Omental fat pad (tissue), 4 donors: Measurements from ENCODE around the gene RCCD1. TPM values are rescaled to one million over a fixed set of nuclear protein-coding genes. Genes with fewer than 3 reads are reported as not detected.

Experiments used
- ATAC-seq: fragments of 150-250 bp; one replicate; pipeline ENCODE4 v1.9.1; 2016; ENCODE audit warnings: mild to moderate bottlenecking, moderate library complexity; ENCODE audit not compliant: low FRiP score
- DNase-seq: peaks from one replicate; pipeline ENCODE4 v3.0.0-alpha.2; 2019; ENCODE audit warnings: low spot score
- total RNA-seq, 4 donors: library from RNA; depleted of rRNA; stranded (reverse); fragments of >200 nt; gene quantifications; one replicate each; pipeline ENCODE4 v1.1.0, GENCODE V29; 2016
- TF ChIP-seq, protein P1 (sequence below), 3 donors: fragments of 450-650 bp; IDR thresholded peaks; one replicate each; pipeline ENCODE4 v1.5.1; 2016 to 2017; ENCODE audit warnings: antibody characterized with exemption in 3 of 3, mild to moderate bottlenecking in 3 of 3, moderate library complexity in 2 of 3

RCCD1 gene
- total RNA-seq, 4 donors from 2014 or later, result 2.6 to 6.6 (median 5.0) TPM

DNA sequence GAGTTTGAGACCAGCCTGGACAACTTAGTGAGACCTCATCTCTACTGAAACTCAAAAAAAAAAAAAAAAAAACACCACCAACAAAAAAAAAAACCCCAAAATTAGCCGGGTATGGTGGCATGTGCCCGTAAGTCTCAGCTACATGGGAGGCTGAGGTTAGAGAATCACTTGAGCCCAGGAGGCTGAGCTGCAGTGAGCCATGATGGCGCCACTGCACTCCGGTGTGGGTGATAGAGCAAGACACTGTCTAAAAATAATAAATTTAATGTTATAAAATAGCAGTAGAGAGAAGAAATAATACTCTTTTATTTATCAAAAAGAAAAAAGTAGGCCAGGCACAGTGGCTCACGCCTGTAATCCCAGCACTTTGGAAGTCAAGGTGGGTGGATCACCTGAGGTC is 17.4 kb downstream of the RCCD1 start:
- TF ChIP-seq, protein P1, sequence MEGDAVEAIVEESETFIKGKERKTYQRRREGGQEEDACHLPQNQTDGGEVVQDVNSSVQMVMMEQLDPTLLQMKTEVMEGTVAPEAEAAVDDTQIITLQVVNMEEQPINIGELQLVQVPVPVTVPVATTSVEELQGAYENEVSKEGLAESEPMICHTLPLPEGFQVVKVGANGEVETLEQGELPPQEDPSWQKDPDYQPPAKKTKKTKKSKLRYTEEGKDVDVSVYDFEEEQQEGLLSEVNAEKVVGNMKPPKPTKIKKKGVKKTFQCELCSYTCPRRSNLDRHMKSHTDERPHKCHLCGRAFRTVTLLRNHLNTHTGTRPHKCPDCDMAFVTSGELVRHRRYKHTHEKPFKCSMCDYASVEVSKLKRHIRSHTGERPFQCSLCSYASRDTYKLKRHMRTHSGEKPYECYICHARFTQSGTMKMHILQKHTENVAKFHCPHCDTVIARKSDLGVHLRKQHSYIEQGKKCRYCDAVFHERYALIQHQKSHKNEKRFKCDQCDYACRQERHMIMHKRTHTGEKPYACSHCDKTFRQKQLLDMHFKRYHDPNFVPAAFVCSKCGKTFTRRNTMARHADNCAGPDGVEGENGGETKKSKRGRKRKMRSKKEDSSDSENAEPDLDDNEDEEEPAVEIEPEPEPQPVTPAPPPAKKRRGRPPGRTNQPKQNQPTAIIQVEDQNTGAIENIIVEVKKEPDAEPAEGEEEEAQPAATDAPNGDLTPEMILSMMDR (IDR thresholded peaks at IDR 0.05), result no peak
- no peak for DNase-seq
- no peak for ATAC-seq

DNA sequence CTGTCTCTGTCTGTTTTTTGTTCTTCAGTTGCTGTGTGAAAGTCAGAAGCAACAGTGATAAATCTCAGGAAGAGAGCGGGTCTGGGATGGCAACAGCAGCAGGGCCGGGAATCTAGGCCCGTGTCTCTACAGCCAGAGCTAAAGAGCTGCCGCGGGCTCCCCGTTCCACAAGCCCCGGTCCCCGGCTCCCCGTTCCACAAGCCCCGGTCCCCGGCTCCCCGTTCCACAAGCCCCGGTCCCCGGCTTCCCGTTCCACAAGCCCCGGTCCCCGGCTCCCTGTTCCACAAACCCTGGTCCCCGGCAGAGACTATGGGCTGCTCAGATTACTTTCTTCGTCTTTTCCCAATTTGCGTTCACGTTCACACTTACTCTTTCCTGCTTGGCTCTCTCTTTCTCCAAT is 19.5 kb downstream of the RCCD1 start:
- ATAC-seq (no peak), DNase-seq (no peak)
- TF ChIP-seq, protein P1 (IDR thresholded peaks at IDR 0.05), result no peak

DNA sequence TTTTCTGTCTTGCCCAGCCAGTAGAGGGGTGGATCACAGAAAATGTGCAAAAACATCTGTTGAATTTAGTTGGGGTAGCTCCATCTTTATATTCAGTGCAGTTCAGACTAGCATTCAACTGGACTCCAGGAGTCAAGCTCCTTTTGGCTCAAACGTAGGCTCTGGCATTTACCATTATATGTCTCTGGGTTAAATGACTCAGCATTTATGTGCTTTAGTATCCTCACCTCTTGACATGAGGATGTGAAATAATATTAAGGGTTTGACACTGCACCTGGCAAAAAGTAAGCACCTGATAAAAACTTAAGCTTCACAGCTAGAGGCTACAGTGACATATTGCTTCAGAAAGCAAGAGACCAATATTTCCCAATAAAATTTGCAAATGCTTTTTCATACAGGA is 24.9 kb downstream of the RCCD1 start:
- DNase-seq (no peak), ATAC-seq (no peak)
- TF ChIP-seq, protein P1 (IDR thresholded peaks at IDR 0.05), result no peak

DNA sequence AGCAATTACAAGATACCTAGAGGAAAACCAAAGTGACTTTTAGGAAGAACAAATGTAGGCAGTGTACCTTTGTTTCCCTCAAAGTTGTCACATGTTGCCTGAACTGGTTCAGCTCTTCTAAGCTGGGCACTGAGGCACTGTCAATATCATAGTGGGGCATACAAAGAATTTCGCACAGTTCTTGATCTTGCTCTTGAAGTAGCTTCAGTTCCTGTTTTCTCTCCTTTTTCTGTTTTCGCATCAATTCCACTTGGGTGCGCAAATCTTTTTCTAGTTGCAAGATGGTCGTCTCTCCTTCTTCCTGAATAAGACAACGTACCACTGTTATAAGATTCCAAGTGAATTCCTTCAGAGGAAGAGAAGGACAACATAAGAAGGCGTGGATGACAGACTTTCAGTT is 27.0 kb downstream of the RCCD1 start:
- TF ChIP-seq, protein P1 (IDR thresholded peaks at IDR 0.05), result no peak
- DNase-seq (no peak), ATAC-seq (no peak)

DNA sequence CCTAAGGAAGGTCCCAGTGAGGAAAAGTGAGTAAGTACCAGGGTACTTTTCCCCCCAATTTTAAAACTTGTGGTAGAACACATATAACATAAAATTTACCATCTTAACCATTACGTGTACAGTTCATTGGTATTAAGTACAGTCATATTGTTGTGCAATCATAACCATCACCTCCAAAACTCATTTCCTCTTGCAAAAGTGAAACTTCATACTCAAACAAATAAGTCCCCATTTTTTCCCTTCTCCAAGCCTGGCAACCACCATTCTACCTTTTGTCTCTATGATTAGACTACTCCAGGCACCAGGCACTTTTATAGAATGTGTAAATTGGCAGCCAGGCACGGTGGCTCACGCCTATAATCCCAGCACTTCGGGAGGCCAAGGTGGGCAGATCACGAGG is 27.5 kb downstream of the RCCD1 start:
- no peak for DNase-seq
- ATAC-seq, result no peak
- TF ChIP-seq, protein P1 (IDR thresholded peaks at IDR 0.05), result no peak

DNA sequence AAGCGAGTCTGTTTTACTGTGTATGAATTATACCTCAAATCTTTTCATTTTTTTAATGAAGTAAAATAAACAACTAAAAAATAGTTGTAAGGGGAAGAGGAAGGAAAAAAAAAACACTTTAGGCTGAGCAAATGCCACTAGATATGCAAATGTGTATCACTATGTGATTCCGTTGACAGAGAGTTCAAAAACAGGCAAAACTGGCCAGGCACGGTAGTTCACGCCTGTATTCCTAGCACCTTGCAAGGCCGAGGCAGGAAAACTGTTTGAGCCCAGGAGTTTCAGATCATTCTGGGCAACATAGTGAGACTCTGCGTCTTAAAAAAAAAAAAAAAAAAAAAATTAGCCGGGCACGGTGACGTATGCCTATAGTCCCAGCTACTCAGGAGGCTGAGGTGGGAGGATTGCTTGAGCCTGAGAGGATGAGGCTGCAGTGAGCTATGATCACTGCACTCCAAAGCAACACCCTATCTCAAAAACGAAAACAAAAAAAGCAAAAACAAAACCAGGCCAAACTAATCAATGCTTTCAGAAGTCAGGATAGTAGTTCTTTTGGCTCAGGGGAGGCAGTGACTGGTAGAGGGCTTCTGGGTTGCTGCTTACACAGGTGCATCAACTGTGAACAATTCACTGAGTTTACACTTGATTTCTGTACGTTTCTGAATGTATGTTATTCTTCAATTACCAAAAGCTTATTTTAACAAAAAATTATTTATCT is 32.3 kb downstream of the RCCD1 start:
- TF ChIP-seq, protein P1 (IDR thresholded peaks at IDR 0.05), result no peak
- DNase-seq (no peak), ATAC-seq (no peak)

DNA sequence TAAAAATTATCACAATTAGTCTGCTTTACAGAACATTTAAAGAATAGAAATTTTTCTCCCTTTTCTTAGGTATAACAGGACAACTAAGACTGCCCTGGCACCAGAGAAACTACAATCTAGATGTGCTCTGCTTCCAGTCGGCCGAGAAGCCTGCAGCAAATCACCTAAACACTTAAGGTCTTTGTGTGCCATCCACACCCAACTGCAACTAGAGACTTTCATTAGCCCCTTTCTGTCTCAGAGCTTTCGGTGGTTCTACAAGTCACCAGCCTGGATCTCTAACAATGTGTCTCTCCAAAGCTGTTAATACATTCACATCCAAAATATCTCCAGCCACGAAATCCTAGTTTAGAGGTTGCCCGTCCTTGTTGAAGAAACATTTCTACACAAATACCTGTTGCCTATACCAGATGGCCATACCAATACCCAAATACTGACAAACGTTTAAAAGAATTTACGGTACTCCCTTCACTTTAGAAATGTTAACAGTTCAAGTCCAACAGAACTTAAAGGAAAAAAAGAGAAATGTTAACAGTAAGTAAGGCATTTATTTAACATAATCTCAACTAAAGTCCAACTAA is 33.0 kb downstream of the RCCD1 start:
- ATAC-seq (no peak), DNase-seq (no peak)

More for the DNA sequence above, 33.0 kb downstream of the RCCD1 start:
- TF ChIP-seq, protein P1 (IDR thresholded peaks at IDR 0.05), result no peak
